Esophagus squamous epithelium (tissue), 4 donors: Measurements from ENCODE around the gene PNMA1.

ENCODE experiments used
- CTCF ChIP-seq, 6 experiments: fragments of 450-650 bp in 4 of 6; fragments of 200-600 bp in 2 of 6; sonication (generic) in 2 of 6; IDR thresholded peaks; one replicate each; pipeline ENCODE4 v1.5.1; 2016 to 2019; ENCODE audit warnings: antibody characterized with exemption in 6 of 6, mild to moderate bottlenecking in 4 of 6, moderate library complexity in 4 of 6
- POLR2A ChIP-seq, 4 donors: fragments of 450-650 bp; IDR thresholded peaks; one replicate each; pipeline ENCODE4 v1.6.1; 2017; ENCODE audit warnings: antibody characterized with exemption in 4 of 4, mild to moderate bottlenecking in 4 of 4, moderate library complexity in 3 of 4

DNA sequence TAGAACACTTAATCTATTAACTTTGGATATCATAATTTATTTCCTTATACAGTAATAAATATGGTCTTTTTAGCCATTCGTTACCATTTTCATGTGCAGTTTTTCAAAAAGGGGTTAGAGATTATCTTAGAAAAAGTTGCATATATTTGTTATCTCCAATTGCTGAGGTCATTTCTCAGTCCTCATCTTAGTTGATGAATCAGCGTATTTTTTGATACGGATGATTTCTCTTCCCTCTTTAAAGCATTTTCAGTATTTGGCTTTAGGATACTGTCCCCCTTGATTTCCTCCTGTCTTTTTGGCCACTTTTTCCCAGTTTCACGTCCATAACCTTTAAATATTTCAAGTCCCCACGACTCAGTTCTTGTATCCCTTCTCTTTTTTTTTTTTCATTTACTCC is 47.6 kb downstream of the PNMA1 start:
- TF ChIP-seq CTCF (IDR thresholded peaks at IDR 0.05): no peak
- no peak for TF ChIP-seq POLR2A (IDR thresholded peaks at IDR 0.05)
